Hepatocyte (in vitro differentiated cells): ENCODE data around the gene SPP1. TPM values are rescaled to one million over a fixed set of nuclear protein-coding genes. Genes with fewer than 3 reads are reported as not detected.
"Not testable (repeated sequence)": the region's sequence is repeated elsewhere in the genome, so short reads cannot be mapped to it uniquely, and the experiment has no call there.

Source experiments
- DNase-seq: peaks from one replicate; pipeline ENCODE4 v3.0.0-alpha.2; 2016; ENCODE audit warnings: low spot score
- H2AFZ ChIP-seq: fragments of 200-600 bp; sonication (generic); 2 replicates; pipeline ENCODE4 v1.6.0; 2016; ENCODE audit warnings: antibody characterized with exemption, mild to moderate bottlenecking
- H3K27ac ChIP-seq: fragments of 200-600 bp; sonication (generic); 2 replicates; pipeline ENCODE4 v1.5.1; 2016; ENCODE audit warnings: mild to moderate bottlenecking
- H3K27me3 ChIP-seq: fragments of 200-600 bp; sonication (generic); 2 replicates; pipeline ENCODE4 v1.6.1; 2016
- H3K36me3 ChIP-seq: fragments of 200-600 bp; sonication (generic); replicated peaks from 2 replicates; pipeline ENCODE4 v1.5.1; 2016; ENCODE audit warnings: low read depth; ENCODE audit not compliant: insufficient read depth
- H3K4me1 ChIP-seq: fragments of 200-600 bp; sonication (generic); 2 replicates; pipeline ENCODE4 v1.5.1; 2016; ENCODE audit warnings: mild to moderate bottlenecking, moderate library complexity; ENCODE audit not compliant: insufficient read depth
- H3K4me2 ChIP-seq: fragments of 200-600 bp; sonication (generic); 2 replicates; pipeline ENCODE4 v1.6.0; 2016
- H3K4me3 ChIP-seq: fragments of 200-600 bp; sonication (generic); 2 replicates; pipeline ENCODE4 v1.5.1; 2016; ENCODE audit warnings: mild to moderate bottlenecking
- H3K79me2 ChIP-seq: fragments of 200-600 bp; sonication (generic); 2 replicates; pipeline ENCODE4 v1.6.0; 2017; ENCODE audit warnings: mild to moderate bottlenecking
- H3K9me2 ChIP-seq: fragments of 200-600 bp; sonication (generic); replicated peaks from 2 replicates; pipeline ENCODE4 v1.6.0; 2017; ENCODE audit warnings: mild to moderate bottlenecking; ENCODE audit not compliant: insufficient read depth
- H3K9me3 ChIP-seq: fragments of 200-600 bp; sonication (generic); 2 replicates; pipeline ENCODE4 v1.5.1; 2016; ENCODE audit warnings: low read depth, mild to moderate bottlenecking
- H4K20me1 ChIP-seq: fragments of 200-600 bp; sonication (generic); 2 replicates; pipeline ENCODE4 v1.6.0; 2016; ENCODE audit warnings: mild to moderate bottlenecking; ENCODE audit not compliant: insufficient read depth, poor library complexity, severe bottlenecking
- EZH2 ChIP-seq: fragments of 200-600 bp; sonication (generic); IDR thresholded peaks from 2 replicates; pipeline ENCODE4 v1.6.1; 2016; ENCODE audit warnings: antibody characterized with exemption, mild to moderate bottlenecking, borderline replicate concordance
- EZH2phosphoT487 ChIP-seq: fragments of 200-600 bp; sonication (generic); IDR thresholded peaks from one replicate; pipeline ENCODE4 v1.6.1; 2018; ENCODE audit warnings: antibody characterized with exemption, mild to moderate bottlenecking, low read depth, moderate library complexity; ENCODE audit not compliant: unreplicated experiment, severe bottlenecking
- WGBS: methylation state at CpG from one replicate; pipeline ENCODE4 v1.1.6; 2016; ENCODE audit warnings: low lambda C conversion rate; ENCODE audit errors: missing lambda C conversion rate; 5-methylcytosine and 5-hydroxymethylcytosine counted together
- polyA plus RNA-seq: library from polyadenylated mRNA; unstranded; fragments of >200 nt; fragmentation: Nextera tagmentation; extraction: Ambion mirVana; gene quantifications from 2 replicates; pipeline ENCODE4 v1.2.1, GENCODE V29; 2016
- total RNA-seq: library from RNA; depleted of rRNA; stranded (reverse); fragments of >200 nt; gene quantifications from 2 replicates; pipeline ENCODE4 v1.2.3, GENCODE V29; 2014
- TF ChIP-seq, protein P1 (sequence below): fragments of 200-600 bp; sonication (generic); IDR thresholded peaks from 2 replicates; pipeline ENCODE4 v1.5.1; 2016; ENCODE audit warnings: antibody characterized with exemption, mild to moderate bottlenecking; ENCODE audit not compliant: poor library complexity

The SPP1 gene
- total and polyA plus RNA-seq, 2 experiments from 2014 or later: 225 to 244 TPM

DNA sequence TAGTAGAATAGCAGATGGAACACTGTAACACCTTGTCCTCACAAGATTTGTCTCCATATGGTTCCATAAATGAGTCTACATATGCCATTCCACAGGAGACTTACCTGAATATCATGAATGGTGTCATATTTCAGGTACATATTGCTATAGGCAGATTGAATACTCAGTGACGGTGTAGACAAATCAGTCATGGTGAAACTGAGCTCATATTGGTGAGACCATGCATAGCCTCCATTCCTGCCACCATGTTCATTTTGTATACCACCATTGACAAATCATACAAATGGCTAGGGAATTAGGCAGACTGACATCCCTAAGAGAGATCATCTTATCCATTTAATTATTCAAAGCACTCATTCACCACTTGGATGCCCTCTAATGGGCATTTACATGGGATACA, 38.0 kb upstream of the SPP1 start:
- H3K4me2 ChIP-seq: no peak overlapping the region
- no peaks in the 10 kb centered on the region for H3K36me3 ChIP-seq
- no peaks in the 10 kb centered on the region for H4K20me1 ChIP-seq
- H3K79me2 ChIP-seq: no peaks in the 10 kb centered on the region
- TF ChIP-seq, protein P1, sequence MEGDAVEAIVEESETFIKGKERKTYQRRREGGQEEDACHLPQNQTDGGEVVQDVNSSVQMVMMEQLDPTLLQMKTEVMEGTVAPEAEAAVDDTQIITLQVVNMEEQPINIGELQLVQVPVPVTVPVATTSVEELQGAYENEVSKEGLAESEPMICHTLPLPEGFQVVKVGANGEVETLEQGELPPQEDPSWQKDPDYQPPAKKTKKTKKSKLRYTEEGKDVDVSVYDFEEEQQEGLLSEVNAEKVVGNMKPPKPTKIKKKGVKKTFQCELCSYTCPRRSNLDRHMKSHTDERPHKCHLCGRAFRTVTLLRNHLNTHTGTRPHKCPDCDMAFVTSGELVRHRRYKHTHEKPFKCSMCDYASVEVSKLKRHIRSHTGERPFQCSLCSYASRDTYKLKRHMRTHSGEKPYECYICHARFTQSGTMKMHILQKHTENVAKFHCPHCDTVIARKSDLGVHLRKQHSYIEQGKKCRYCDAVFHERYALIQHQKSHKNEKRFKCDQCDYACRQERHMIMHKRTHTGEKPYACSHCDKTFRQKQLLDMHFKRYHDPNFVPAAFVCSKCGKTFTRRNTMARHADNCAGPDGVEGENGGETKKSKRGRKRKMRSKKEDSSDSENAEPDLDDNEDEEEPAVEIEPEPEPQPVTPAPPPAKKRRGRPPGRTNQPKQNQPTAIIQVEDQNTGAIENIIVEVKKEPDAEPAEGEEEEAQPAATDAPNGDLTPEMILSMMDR: no peak
- TF ChIP-seq EZH2: no peak
- no peak for TF ChIP-seq EZH2phosphoT487
- H3K9me3 ChIP-seq: no peaks in the 10 kb centered on the region
- no peaks in the 10 kb centered on the region for H3K27me3 ChIP-seq
- H3K27ac ChIP-seq: no peak overlapping the region
- no peaks in the 10 kb centered on the region for H3K4me1 ChIP-seq
- no peak overlapping the region for H3K4me3 ChIP-seq
- WGBS: 92% methylated on average over 1 of the region's 1 CpG
- H3K9me2 ChIP-seq: no peaks in the 10 kb centered on the region
- no peak overlapping the region for H2AFZ ChIP-seq
- no peak for DNase-seq

DNA sequence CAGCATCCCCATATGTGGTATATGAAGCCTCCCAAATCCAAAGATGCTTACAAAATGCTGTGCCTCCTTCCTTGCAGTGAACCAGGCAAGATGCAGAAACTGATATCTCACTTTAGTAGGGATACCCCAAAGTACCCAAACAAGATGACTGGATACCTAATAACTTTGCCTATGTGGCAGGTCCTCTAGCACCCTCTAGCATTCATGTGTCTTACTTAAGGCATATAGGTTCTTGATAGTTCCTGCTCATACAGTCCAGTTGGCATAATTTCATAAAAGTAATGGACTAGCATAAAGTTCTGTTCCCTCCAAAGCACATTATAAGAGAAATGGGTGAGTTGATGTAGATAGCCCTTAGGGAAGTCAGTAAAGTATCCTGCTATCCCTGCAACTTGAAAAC, 36.8 kb upstream of the SPP1 start:
- Histone ChIP-seq H3K9me3 (no peaks in the 10 kb centered on the region), H3K36me3 (no peaks in the 10 kb centered on the region), H3K4me3 (no peak overlapping the region), H3K4me2 (no peak overlapping the region), H3K27me3 (no peaks in the 10 kb centered on the region), H3K9me2 (no peaks in the 10 kb centered on the region), H4K20me1 (no peaks in the 10 kb centered on the region), H2AFZ (no peak overlapping the region), H3K4me1 (no peaks in the 10 kb centered on the region), H3K79me2 (no peaks in the 10 kb centered on the region), H3K27ac (no peak overlapping the region)
- no peak for TF ChIP-seq EZH2
- TF ChIP-seq EZH2phosphoT487: no peak
- TF ChIP-seq, protein P1: no peak
- DNase-seq: no peak

DNA sequence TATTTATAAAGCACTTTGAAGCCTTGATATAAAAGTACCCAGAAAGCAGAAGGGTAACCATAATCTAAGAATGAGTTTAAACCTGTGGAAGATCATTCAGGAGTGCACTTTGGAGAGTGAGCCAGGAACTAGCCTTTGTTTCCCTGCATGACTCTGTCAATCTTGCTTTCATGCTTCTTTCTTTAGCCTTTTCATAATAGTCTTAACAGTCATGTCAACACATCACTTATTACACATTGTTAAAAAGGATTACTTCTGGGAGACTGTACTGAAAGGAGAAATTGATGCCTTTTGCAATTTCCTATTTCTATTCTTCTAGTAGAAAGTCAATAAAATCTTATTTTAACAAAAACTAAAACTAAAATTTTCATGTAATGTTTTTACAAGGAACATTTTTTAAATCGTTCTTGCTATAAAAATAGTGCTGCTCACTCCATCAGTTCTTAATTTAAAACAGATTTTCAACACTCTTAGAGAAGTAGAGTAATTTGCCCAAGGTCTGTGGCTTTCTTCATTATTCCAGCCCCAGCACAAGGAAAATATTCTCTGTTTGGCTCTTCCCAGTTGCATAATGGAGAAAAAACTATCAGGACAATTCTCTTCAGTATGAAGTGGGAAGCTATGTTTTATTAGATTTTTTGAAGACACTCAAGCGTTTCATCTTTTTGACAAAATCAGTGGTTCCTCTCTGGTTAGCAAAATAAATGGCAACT, 35.4 kb upstream of the SPP1 start:
- 72% methylated on average over 2 of the region's 2 CpGs for WGBS
- H2AFZ ChIP-seq: no peak overlapping the region

DNA sequence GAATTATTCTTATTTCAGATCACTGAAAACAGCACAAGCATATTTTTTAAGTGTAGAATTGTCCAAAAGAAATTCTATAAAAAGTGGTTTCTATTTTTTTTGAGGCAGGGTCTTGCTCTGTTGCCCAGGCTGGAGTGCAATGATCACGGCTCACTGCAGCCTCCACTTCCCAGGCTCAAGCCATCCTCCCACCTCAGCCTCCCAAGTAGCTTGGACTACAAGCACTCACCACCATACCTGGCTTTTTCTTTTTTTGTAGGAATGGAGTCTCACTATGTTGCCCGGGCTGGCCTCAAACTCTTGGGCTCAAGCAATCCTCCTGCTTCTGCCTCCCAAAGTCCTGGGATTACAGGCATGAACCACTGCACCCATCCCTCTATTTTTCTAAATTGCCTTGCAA, 34.7 kb upstream of the SPP1 start:
- not testable (repeated sequence) for H3K9me3 ChIP-seq, H4K20me1 ChIP-seq, H3K36me3 ChIP-seq, H3K4me1 ChIP-seq, H3K9me2 ChIP-seq, H2AFZ ChIP-seq, H3K4me2 ChIP-seq, DNase-seq, H3K79me2 ChIP-seq, H3K4me3 ChIP-seq, H3K27ac ChIP-seq, H3K27me3 ChIP-seq
- 95% methylated on average over 2 of the region's 2 CpGs for WGBS

More for the DNA sequence above, 35.4 kb upstream of the SPP1 start:
- Histone ChIP-seq H3K79me2 (no peaks in the 10 kb centered on the region), H3K4me1 (no peaks in the 10 kb centered on the region), H4K20me1 (no peaks in the 10 kb centered on the region), H3K27ac (no peak overlapping the region), H3K4me2 (no peak overlapping the region), H3K9me3 (no peaks in the 10 kb centered on the region), H3K9me2 (no peaks in the 10 kb centered on the region), H3K36me3 (no peaks in the 10 kb centered on the region), H3K27me3 (no peaks in the 10 kb centered on the region), H3K4me3 (no peak overlapping the region)
- TF ChIP-seq, protein P1: no peak
- TF ChIP-seq EZH2 (no peak), EZH2phosphoT487 (no peak)
- no peak for DNase-seq
